T-helper 22 cell (primary cell): Measurements from ENCODE around the gene HBEGF.
A peak's percentile ranks its signal among the peaks of the same experiment; 100 is the strongest.

Experiments used
- DNase-seq: peaks from one replicate; pipeline ENCODE4 v3.0.0-alpha.2; 2020; ENCODE audit warnings: low read depth

Gene HBEGF, protein sequence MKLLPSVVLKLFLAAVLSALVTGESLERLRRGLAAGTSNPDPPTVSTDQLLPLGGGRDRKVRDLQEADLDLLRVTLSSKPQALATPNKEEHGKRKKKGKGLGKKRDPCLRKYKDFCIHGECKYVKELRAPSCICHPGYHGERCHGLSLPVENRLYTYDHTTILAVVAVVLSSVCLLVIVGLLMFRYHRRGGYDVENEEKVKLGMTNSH

DNA sequence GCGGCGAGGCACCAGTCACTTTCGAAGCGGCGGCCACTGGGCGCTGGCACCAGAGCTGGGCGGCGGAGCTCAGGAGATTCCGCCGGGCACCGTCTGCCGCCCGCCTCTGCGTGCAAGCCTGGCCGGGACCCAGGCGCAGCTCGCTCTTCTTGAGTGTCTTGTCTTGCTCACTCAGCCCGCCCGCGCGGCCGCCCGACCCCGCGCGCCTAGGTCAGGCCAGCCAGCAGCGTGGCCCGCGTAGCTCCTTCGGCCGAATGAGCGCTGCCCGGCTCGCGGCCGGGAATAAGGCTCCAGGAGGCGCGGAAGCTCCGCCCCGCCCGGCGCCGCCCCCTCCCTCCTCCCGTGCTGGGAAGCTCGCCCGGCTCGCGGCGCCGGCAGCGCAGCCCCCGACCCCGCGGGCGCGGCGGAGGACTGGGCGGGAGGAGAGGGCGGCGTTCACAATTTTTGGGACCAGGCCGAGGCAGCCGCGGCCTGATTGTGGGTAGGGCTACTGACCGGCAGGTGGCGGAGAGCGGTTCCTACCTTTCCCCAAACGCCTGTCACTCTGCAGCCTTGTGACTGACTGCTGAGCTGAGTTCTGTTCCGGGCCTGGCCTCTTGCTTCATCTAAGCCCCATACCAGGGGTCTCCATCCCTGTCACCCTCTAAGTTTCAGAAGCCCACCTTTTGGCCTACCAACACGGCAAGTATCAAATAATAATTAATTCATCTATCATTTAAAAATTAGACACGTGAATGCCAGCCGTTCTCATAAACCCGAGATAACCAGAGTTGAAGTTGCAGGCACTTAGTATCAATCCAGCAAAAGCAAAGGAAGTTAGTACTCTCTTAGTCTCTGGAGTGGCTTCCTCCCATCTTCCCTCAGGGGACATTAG is at the start of gene HBEGF:
HBEGF (minus strand) TSS at position 256 of the 874 bp plus-strand sequence. CDS start 275 bp downstream, outside the sequence.
- DNase-seq = peak; percentile 28

GRCh38 chr5:140393738-140394137 is 47.3 kb upstream of the HBEGF start:
- no peak for DNase-seq

DNA sequence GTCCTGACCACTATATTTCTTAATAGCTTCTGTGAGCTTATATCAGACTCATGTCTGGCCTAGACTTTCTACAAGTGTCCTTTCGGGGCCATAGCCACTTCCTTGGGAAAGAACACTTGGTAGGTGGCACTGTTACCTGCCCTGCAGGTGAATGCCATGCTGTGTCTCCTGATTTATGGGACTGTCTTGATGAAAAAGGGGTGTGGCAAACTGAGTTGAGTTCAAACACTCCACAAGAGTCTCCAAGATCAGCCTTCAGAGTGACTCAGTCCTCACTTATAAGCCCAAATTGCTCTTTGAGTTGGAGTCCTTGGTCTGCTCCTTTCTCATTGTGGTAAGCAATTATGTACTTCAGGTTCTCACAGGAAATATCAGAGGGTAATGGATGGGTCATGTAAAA is 45.3 kb upstream of the HBEGF start:
- DNase-seq = no peak

GRCh38 chr5:140391312-140391711 is 44.9 kb upstream of the HBEGF start:
- DNase-seq = no peak

DNA sequence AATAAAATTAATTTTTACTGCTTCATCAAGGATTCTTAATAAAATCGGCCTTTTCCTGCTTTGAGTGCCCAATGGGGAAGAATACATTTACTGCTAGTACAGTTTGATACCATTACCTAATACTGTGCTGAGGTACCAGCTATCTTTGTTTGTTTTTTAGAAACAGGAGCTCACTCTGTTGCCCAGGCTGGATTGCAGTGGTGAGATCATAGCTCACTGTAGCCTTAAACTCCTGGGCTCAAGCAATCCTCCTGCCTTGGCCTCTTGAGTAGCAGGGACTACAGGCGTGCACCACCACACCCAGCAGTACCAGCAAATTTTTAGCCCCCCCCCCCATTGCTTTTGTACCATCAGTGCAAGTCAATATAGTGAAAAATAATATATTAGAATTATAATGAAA is 41.6 kb upstream of the HBEGF start:
- DNase-seq = no peak

GRCh38 chr5:140383300-140383699 is 36.9 kb upstream of the HBEGF start:
- no peak for DNase-seq

GRCh38 chr5:140382866-140383265 is 36.5 kb upstream of the HBEGF start:
- no peak for DNase-seq

- no peak for DNase-seq
Observed at GRCh38 chr5:140381972-140382371, 35.6 kb upstream of the HBEGF start.

GRCh38 chr5:140381351-140381750 is 34.9 kb upstream of the HBEGF start:
- DNase-seq = no peak

GRCh38 chr5:140372971-140373487 is 26.6 kb upstream of the HBEGF start:
- DNase-seq = peak; percentile 2

DNA sequence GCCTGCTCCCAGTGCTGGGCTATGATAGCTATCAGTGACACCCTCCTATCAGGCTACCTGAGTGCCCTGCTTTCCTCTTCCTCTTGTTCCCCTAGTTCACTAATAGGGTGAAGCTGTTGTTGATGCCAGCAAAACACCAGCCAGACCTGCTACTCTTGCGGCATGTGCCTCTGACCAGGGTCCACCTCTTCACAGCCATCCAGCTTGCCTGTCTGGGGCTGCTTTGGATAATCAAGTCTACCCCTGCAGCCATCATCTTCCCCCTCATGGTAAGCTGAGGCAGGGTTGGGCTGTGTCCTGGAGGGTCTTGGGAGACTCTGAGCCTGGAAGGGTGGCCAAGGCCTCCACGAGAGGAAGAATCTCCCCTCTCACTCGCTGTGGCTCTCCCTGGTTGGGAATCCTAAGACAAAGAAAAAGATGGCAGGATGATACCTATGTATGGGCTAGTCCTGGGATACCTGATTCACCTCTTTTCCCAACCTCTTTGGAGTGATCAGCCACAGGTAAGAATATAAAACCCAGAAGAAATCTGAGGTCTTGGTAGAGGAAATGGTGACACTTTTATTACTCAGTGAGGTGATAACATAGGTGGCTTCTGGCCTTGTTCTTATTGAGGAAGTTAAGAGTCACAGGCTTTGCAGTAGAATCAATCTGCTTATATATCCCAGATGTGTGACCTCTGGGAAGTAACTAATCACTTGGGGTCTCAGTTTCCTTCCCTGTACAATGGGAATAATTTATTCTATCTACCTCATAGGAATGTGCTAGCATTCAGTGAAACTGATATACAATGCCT is 25.2 kb upstream of the HBEGF start:
- DNase-seq = no peak

DNA sequence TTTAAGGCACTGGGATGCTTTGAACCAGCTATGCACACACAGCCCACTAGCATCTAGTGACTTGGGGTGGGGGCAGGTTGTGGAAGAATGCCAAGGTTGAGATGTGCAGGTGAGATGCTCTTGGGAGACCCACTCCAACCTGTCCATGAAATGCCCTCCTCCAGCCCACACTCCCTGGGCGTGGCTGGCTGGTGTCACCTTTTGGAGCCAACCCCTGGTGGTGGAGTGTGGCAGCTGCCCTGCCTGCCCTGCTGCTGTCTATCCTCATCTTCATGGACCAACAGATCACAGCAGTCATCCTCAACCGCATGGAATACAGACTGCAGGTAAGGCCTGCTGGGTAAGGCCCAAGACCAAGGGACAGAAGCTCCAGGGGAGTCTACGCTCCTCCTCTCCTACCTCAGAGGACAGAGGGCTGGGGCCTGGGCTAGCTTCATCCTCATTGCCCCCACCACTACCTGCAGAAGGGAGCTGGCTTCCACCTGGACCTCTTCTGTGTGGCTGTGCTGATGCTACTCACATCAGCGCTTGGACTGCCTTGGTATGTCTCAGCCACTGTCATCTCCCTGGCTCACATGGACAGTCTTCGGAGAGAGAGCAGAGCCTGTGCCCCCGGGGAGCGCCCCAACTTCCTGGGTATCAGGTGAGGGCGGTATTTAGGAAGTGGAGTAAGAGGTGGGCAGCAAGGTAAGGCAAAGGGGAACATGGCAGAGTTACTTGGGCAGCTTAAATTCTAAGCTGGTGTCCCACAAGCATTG is 21.0 kb upstream of the HBEGF start:
- no peak for DNase-seq

GRCh38 chr5:140366589-140367255 is 20.3 kb upstream of the HBEGF start:
- no peak for DNase-seq

GRCh38 chr5:140365941-140366340 is 19.5 kb upstream of the HBEGF start:
- DNase-seq = no peak

- no peak for DNase-seq
Observed at GRCh38 chr5:140365282-140365681, 18.9 kb upstream of the HBEGF start.

- DNase-seq = no peak
Observed at GRCh38 chr5:140364472-140364765, 18.0 kb upstream of the HBEGF start.

DNA sequence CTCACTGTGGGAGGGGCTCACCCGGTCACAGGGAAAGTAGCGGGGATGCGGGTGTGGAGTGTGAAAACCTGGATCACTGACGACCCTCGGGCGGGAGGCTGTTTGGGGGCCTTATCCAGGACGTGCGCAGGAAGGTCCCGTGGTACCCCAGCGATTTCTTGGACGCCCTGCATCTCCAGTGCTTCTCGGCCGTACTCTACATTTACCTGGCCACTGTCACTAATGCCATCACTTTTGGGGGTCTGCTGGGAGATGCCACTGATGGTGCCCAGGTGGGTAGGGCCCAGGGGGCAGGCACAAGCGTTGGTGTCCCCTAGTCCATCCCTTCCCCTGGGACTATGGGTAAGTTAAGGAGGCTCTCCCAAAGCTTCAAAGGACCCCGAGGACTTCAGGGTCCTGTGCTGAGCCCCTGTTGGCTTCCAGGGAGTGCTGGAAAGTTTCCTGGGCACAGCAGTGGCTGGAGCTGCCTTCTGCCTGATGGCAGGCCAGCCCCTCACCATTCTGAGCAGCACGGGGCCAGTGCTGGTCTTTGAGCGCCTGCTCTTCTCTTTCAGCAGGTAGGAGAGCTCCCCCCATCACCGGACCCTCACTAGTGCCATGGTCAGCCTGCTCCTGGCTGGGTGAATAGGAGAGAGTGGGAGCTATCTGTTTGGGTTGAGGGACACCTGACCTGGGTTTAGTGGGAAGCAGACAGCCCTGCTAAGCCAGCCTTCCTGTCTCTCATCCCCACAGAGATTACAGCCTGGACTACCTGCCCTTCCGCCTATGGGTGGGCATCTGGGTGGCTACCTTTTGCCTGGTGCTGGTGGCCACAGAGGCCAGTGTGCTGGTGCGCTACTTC is 17.4 kb upstream of the HBEGF start:
- no peak for DNase-seq

DNA sequence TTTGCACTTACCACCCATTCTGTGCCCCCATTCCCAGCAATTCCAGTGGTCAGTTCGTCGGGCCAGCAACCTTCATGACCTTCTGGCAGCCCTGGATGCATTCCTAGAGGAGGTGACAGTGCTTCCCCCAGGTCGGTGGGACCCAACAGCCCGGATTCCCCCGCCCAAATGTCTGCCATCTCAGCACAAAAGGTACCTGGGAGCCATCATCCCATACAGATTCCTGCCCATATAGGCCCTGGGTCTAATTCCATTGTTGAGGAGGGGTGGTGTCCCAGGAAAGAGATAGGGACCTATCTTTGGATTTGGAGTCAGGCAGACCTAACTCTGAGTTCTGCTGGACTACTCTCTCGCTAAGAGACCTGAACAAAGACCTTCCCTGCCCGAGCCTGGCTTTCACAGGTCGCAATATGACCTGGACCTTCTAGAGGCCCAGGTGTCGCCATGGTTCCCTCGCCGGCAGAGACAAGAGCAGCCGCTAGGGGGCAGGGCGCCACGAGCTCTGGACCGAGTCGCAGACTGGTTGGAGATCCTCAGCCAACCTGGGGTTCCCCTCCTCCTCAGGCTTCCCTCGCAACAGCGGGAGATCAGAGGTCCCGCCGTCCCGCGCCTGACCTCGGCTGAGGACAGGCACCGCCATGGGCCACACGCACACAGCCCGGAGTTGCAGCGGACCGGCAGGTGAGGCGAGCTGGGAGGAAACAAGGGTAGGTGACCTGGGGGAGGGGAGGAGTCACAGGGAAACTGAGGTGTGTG is 16.6 kb upstream of the HBEGF start:
- peak; percentile 49 for DNase-seq

DNA sequence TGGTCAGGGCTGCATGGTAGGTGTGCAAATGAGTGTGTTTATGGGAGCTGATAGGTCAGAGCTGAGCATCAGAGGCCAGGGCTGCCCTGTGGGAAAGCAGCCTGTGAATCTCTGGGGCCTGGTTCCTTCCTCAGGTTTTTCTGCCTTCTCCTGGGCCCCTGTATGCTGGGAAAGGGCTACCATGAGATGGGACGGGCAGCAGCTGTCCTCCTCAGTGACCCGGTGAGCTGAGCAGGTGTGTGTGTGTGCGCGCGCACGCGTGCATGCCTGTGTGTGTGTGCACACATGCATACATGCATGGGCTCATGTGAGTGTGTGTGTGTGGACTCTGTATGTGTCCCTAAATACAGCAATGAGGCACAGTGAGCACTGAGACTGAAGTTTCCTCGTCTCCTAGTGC is 15.9 kb upstream of the HBEGF start:
- DNase-seq = no peak

DNA sequence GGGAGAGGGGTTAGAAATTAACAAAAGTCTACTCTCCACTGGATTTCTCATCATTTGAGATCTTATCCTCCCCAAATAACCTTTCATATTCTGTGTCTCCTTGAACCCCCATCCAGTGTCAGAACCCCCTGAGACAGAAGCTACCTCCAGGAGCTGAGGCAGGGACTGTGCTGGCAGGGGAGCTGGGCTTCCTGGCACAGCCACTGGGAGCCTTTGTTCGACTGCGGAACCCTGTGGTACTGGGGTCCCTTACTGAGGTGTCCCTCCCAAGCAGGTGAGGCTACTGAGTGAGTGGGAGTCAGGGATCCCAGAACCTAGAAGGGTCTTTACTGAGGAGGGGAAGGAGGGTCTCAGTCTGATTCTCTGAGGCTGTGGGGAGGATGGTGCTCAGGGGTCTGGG is 15.5 kb upstream of the HBEGF start:
- DNase-seq = no peak
